ENCODE data around the gene HHIPL2. TPM values are rescaled to one million over a fixed set of nuclear protein-coding genes. Genes with fewer than 3 reads are reported as not detected.

The HHIPL2 gene
- total and polyA plus RNA-seq, 10 of the 15 experiments (the other 5 are each of a cell fraction or from before 2014, with no cell fraction given), result 0.06 to 0.29 (median 0.09) TPM; not detected in 3

GRCh38 chr1:222530852-222531251 is 17.1 kb downstream of the HHIPL2 start (continued):
- no peak for TF ChIP-seq ZBTB40 (IDR thresholded peaks at IDR 0.05; ENCODE audit: borderline replicate concordance)
- TF ChIP-seq NRF1 (conservative IDR thresholded peaks at IDR 0.05; ENCODE audit: low read depth, low read length), result no peak
- TF ChIP-seq TCF7 (IDR thresholded peaks at IDR 0.05; ENCODE audit: borderline replicate concordance), result no peak

- RAD21 ChIA-PET (ENCODE audit: unreplicated experiment), result no interaction called here
- WGBS (ENCODE audit: insufficient coverage, insufficient replicate concordance, low lambda C conversion rate, missing lambda C conversion rate), result 20% methylated on average over 3 of the region's 3 CpGs
- H3K27ac ChIP-seq (ENCODE audit: control insufficient read depth, insufficient read depth), result no peak overlapping the region
- CTCF ChIA-PET, result no interaction called here
- H3K4me1 ChIP-seq (ENCODE audit: control insufficient read depth, insufficient read depth, low read length), result no peaks in the 10 kb centered on the region
- no TSS peak for BruUV-seq (replicated peaks)
- intact Hi-C loops (cut with micrococcal nuclease; ENCODE audit: unreplicated experiment) (no loop called here), in situ Hi-C loops (cut with MboI) (no loop called here)
- FAIRE-seq (no peak), ATAC-seq (no peak), DNase-seq (ENCODE audit: low read depth, low spot score) (no peak)
- no peaks in the 10 kb centered on the region for H3K9me3 ChIP-seq (replicated peaks; ENCODE audit: control insufficient read depth, insufficient read depth, low read length)
- no peak overlapping the region for H3K9ac ChIP-seq (ENCODE audit: control insufficient read depth, insufficient read depth, low read length)
- no peak overlapping the region for H3K4me3 ChIP-seq
- H3K4me2 ChIP-seq (ENCODE audit: control insufficient read depth, insufficient read depth), result no peak overlapping the region
- POLR2A ChIA-PET, result no interaction called here
- H3K36me3 ChIP-seq (ENCODE audit: control insufficient read depth in 2 of 2, insufficient read depth in 2 of 2, low read length in 1 of 2), result no peaks in the 10 kb centered on the region
- H3K27me3 ChIP-seq (replicated peaks in 1 of 2; ENCODE audit: control insufficient read depth in 2 of 2, insufficient read depth in 2 of 2, low read length in 1 of 2), result no peaks in the 10 kb centered on the region; a peak in 2 of 4 replicates
- SMC1A ChIA-PET (ENCODE audit: uncharacterized antibody, unreplicated experiment), result interaction anchor here (0.7 to 1.7 kb wide), 2 partner anchors 104 to 438 kb away, joined by 3 to 4 read pairs; no protein-coding TSS in a partner anchor
- H3K79me2 ChIP-seq (ENCODE audit: control insufficient read depth, insufficient read depth, low read length), result no peaks in the 10 kb centered on the region
- H4K20me1 ChIP-seq (ENCODE audit: control insufficient read depth, insufficient read depth), result no peaks in the 10 kb centered on the region
- no peak overlapping the region for H2AFZ ChIP-seq (ENCODE audit: control insufficient read depth, low read depth, low read length)
- TF ChIP-seq NR2C1 (IDR thresholded peaks at IDR 0.05) (no peak), RBBP5 (conservative IDR thresholded peaks at IDR 0.05) (no peak), ETV6 (conservative IDR thresholded peaks at IDR 0.05 in 1 of 2, IDR thresholded peaks at IDR 0.05 in 1 of 2; ENCODE audit: borderline replicate concordance in 1 of 2, low read depth in 1 of 2) (no peak), TARDBP (IDR thresholded peaks at IDR 0.05; ENCODE audit: borderline replicate concordance) (no peak), PKNOX1 (IDR thresholded peaks at IDR 0.05) (no peak), PBX3 (IDR thresholded peaks at IDR 0.05; ENCODE audit: insufficient replicate concordance, low read depth, low read length) (no peak), ZBTB4 (CRISPR knock-in tag; IDR thresholded peaks at IDR 0.05) (no peak), ZNF217 (IDR thresholded peaks at IDR 0.05) (no peak), YBX1 (IDR thresholded peaks at IDR 0.05) (no peak), GABPA (IDR thresholded peaks at IDR 0.05; ENCODE audit: low read depth) (no peak), BRCA1 (IDR thresholded peaks at IDR 0.05; ENCODE audit: low read depth, low read length) (no peak)
Measured at GRCh38 chr1:222529916-222530315, 18.0 kb downstream of the HHIPL2 start.

All from GM12878 (cell line).